GM19463 (cell line): ENCODE measurements around the gene UGT1A5.
"Not testable (repeated sequence)": the region's sequence is repeated elsewhere in the genome, so short reads cannot be mapped to it uniquely, and the experiment has no call there.

Source experiments
- ATAC-seq: cut with Tn5 transposase; IDR thresholded peaks from one replicate; pipeline ENCODE4 v1.9.1; 2021; ENCODE audit warnings: mild to moderate bottlenecking, moderate library complexity; ENCODE audit not compliant: unreplicated experiment

The UGT1A5 gene

DNA sequence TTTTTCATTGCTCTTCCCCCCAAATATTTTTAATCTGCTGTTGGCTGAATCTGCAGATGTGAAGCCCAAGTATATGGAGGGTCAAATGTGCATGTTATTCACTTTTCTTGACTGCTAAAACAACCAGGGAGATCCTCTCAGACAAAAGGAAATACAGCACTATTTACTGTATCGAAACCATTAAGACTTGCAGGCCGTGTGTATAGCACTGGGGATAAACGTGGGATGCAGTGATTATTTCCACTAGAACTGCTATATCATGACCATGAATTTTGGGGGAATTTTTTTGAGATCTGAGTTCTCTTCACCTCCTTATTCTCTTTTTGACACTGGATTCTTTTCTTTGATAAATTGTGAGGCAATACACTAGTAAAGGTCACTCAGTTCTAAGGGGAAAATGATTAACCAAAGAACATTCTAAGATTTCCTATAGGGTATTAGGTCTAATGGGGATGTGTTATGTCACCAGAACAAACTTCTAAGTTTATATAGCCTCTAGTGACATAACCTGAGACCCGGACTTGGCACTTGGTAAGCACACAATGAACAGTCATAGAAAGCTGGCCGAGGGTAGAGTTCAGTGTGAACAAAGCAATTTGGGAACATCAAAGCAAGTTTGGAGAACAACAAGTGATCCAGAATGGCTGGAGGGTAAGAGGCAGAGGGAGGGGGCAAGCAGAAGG is 32.5 kb downstream of the UGT1A5 start:
- ATAC-seq = no peak

DNA sequence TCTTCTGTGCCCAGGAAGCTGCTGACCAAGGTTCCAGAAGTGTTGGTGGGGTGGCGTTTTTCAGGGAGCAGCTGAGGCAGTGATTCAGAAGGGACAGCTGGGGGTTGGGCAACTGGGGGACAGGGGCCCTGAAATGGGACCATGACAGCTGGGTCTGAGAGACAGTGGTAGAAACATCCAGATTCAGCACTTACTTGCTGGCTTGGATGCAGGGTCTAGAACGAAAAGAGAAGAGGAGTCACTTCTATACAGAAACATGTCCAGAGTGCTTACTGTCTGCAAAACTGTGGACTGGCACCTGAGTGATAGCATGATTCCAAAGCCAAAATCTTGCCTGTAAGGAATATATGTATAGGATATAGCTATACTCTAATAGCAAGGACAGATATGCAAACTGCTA is 33.1 kb downstream of the UGT1A5 start:
- ATAC-seq = not testable (repeated sequence)

DNA sequence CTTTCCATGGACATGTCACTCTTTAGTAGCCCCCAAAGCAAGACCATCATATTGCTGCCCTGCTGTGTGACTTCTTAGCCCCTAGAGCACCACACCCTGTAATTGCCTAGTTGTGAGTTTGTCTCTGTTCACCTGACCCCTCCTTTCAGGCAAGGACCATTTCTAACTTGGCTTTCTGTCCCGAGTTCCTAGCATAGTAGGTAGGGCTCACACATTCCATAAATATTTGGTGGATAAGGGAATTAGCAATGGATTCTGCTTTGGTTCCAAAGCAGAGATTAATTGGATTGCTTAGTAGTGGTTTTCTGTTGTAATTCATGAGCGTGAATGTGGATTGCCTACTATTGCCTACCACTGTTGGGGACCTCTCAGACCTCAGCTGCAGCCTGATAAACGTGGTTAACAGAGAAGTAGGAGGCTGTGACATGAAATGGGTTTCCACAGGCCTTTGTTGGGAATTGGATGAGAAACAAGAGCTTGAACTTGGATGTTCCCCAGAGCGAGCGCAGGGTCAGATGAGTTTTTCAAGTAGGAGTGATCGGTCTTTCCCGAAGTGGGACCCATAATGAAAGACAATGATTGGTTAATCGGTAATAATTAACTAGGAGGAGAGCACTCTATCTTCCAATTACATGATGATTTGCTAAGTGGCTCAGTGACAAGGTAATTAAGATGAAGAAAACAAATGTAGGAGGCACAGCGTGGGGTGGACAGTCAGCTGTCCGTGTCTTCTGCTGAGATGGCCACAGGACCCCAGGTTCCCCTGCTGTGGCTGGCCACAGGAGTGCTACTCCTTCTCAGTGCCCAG is 34.0 kb downstream of the UGT1A5 start:
- ATAC-seq = no peak

DNA sequence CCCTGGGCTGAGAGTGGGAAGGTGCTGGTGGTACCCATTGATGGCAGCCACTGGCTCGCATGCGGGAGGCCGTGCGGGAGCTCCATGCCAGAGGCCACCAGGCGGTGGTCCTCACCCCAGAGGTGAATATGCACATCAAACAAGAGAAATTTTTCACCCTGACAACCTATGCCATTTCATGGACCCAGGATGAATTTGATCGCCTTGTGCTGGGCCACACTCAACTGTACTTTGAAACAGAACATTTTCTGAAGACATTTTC is 34.5 kb downstream of the UGT1A5 start:
- no peak for ATAC-seq

DNA sequence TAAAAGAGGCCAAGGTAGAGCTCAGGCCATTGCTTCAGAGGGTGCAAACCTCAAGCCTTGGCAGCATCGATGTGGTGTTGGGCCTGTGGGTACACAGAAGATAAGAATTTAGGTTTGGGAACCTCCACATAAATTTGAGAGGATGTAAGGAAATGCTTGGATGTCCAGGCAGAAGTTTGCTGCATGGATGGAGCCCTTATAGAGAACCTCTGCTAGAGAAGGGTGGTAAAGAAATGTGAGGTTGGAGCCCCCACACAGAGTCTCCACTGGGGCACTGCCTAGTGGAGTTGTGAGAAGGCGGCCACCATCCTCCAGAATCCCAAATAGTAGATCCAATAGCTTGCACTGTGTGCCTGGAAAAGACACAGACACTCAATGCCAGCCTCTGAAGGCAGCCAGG is 38.0 kb downstream of the UGT1A5 start:
- ATAC-seq = not testable (repeated sequence)

DNA sequence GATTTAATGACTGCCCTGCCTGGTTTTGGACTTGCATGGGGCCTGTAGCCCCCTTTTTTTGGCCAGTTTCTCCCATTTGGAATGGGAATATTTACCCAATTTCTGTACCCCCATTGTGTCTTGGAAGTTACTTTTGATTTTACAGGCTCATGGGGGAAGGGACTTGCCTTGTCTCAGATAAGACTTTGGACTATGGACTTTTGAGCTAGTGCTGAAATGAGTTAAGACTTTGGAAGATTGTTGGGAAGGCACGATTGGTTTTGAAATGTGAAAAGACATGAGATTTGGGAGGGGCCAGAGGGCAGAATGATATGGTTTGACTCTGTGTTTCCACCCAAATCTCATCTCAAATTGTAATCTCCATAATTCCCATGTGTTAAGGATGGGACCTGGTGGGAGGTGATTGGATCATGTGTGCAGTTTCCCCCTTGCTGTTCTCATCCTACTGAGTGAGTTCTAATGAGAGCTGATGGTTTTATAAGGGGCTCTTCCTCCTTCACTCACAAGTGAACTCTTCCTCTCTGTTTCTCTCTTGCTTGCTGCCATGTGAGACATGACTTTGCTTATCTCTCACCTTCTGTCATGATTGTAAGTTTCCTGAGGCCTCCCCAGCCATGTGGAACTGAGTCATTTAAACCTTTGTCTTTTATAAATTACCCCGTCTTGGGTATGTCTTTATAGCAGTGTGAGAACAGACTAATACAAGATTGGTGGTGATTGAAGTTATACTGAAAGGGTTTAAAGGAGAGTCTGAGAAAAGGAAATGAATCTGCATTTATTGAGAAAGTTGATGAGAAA is 38.7 kb downstream of the UGT1A5 start:
- not testable (repeated sequence) for ATAC-seq

DNA sequence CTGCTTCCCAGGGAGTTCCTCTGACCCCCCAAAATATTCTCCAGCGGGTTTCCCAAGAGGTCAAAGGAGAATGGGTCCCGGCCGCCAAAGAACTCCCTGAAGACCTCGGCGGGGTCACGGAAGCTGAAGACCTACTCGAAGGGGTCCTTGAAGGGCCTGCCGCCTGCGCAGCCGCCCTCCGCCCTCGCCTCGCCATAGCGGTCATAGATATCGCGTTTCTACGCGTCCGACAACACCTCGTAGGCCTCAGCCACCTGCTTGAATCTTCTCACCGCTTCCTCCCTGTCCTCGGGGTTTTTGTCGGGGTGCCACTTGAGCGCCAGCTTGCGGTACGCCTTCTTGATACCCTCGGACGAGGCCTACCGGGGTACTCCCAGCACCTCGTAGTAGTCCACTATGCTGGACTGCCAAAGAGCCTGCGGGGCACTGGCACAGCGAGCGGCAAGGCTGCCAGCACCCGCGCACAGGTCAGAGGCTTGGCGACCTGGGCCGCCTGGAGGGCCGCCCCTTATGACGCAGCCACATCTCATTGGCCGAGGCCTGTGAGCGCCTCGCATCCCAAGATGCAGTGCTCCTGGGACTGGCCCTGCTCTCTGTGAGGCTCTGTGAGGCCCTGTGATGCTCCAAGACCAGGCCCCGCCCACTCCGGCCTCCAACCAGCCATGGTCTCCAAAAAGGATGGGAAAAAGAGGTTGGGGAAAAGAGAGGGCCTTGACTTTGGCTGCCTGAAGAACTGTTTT is 42.3 kb downstream of the UGT1A5 start:
- no peak for ATAC-seq

DNA sequence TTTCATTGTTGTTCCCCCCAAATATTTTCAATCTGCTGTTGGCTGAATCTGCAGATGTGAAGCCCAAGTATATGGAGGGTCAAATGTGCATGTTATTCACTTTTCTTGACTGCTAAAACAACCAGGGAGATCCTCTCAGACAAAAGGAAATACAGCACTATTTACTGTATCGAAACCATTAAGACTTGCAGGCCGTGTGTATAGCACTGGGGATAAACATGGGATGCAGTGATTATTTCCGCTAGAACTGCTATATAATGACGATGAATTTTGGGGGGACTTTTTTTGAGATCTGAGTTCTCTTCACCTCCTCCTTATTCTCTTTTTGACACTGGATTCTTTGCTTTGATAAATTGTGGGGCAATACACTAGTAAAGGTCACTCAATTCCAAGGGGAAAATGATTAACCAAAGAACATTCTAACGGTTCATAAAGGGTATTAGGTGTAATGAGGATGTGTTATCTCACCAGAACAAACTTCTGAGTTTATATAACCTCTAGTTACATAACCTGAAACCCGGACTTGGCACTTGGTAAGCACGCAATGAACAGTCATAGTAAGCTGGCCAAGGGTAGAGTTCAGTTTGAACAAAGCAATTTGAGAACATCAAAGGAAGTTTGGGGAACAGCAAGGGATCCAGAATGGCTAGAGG is 43.8 kb downstream of the UGT1A5 start:
- ATAC-seq = no peak

DNA sequence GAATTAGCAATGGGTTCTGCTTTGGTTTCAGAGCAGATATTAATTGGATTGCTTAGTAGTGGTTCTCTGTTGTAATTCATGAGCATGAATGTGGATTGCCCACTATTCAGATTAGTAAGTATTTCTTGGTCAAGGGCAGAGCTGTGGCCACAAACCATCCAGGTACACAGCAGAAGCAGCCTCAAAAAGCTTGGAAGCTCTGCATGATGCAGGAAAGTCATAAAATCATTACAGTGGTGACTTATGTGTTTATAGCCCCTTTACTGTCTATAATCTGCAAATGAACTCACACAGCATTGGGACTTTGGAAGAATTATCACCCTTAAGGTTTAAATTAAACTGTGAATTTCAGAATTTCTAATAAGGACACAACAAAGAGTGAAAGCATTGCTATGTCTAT is 45.4 kb downstream of the UGT1A5 start:
- no peak for ATAC-seq

DNA sequence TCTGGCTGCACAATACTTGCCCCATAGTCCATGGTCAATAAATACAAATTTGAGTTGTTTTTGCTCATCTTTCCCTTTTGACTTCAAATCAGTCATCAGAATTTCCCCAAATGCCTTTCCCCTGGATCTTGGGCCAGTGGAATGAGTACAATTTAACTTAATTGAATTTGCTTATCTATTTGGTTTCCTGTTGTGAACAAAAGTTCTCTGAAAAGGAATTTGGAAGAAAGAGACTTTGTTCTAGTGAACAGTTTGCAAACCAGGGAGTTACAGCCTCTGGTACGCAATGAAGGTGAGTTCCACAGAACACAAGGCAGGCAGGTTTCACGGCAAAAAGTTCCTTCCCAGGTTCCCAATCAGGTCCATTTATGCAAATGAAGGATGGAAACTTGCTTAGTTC is 46.1 kb downstream of the UGT1A5 start:
- ATAC-seq = no peak

DNA sequence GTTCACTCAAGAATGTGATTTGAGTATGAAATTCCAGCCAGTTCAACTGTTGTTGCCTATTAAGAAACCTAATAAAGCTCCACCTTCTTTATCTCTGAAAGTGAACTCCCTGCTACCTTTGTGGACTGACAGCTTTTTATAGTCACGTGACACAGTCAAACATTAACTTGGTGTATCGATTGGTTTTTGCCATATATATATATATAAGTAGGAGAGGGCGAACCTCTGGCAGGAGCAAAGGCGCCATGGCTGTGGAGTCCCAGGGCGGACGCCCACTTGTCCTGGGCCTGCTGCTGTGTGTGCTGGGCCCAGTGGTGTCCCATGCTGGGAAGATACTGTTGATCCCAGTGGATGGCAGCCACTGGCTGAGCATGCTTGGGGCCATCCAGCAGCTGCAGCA is 47.3 kb downstream of the UGT1A5 start, which contains the start of gene UGT1A1:
Gene UGT1A1 (plus strand): TSS at position 228 of the 400 bp plus-strand sequence. CDS start 18 bp downstream, at position 246.
- ATAC-seq = no peak

DNA sequence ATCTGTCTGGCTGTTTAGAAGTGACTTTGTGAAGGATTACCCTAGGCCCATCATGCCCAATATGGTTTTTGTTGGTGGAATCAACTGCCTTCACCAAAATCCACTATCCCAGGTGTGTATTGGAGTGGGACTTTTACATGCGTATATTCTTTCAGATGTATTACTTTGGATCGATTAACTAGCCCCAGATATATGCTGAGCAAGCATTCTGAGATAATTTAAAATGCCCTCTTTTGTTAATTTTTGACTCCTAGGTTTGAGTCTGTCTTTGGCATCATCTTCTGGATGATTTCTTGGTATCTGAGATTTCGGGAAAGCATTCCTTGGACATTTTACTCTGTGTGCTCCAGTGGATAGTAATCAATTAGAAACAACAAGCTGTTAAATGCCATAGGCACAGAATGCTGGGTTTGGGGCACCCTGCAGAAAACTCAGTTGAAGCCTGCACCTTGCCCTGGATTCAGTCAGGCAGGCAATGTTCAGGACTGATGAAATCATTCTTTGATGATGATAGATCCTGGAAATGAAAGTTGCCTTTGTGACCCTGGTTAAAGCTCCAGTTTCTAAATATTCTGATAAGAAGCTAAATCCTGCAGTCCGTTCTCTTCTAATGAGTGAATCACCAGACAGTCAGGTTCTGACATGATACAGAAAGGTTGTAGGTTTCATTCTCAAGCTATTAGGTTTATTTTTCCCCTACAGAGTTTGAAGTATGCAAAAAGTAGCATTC is 48.5 kb downstream of the UGT1A5 start:
- no peak for ATAC-seq

DNA sequence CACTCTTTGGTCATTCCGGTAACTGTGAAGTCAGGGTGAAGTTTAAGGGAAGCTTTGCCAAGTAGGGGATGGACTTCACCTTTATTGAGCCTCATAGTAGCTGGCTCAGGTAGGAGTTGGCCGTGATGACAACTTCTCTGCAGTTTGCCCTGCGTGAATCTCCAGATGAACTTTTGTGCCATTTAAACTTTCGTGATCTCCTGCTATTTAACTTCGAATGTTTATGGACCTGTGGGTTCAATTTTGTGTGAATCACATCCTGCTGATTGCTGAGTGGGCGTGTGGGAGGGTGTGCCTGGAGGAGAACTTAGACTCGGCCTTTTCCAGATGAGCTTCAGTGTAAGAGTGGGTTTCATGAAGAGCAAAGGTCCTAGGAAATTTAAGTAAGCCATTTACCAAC is 51.6 kb downstream of the UGT1A5 start:
- ATAC-seq = no peak

DNA sequence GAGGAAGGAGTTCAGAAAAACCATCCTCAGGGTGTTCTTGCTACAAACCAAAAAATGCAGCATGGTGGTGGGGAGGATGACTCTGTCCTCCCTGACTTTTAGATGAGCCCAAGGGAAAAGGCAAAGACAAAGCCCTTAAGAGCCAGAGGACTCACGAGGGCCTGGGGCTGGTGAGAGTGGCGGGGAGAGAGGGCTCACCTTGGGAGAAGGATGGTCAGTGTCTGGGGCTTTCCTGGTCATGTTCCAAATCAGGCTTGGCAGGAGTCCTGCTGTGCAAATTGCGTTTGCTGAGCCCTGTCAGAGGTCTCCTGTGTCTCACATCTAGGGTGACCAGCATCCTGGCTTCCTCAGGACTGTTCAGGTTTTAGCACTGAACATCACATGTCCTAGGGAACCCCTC is 52.1 kb downstream of the UGT1A5 start:
- ATAC-seq = no peak

DNA sequence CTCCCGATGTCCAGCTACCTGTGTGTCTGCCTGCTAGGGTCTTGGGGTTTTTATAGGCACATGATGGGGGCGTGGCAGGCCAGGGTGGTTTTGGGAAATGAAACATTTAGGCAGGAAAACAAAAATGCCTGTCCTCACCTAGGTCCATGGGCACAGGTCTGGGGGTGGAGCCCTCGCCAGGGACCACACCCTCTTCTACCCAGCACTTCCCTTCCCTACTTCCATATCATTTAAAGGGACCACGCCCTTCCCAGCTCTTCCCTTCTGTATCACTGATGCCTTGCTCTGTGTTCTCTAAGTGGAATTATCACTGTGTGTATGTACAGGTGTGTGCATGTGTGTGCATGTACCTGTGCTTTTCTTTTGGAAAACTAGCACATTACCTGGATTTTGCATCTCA is 53.7 kb downstream of the UGT1A5 start:
- no peak for ATAC-seq

DNA sequence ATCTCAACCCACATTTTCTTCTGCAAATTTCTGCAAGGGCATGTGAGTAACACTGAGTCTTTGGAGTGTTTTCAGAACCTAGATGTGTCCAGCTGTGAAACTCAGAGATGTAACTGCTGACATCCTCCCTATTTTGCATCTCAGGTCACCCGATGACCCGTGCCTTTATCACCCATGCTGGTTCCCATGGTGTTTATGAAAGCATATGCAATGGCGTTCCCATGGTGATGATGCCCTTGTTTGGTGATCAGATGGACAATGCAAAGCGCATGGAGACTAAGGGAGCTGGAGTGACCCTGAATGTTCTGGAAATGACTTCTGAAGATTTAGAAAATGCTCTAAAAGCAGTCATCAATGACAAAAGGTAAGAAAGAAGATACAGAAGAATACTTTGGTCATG is 55.4 kb downstream of the UGT1A5 start:
- ATAC-seq = no peak

DNA sequence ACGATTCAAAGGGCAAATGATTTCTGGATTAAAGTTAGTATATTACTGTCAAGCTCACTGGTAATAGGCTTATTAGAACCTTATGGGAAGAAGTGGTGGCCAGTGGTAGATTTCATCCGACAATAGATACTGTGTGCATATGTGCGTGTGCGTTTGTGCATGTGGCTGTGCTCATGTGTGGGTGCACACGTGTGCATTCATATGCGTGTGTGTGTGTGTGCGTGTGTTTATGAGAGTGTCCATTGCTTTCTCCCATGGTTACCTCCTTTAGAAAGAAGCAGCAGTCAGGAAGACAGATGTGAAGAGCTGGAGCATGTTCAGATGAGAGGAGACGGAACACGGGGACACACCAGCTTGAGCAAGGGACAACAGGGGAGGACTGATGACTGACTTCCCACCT is 56.6 kb downstream of the UGT1A5 start:
- no peak for ATAC-seq

DNA sequence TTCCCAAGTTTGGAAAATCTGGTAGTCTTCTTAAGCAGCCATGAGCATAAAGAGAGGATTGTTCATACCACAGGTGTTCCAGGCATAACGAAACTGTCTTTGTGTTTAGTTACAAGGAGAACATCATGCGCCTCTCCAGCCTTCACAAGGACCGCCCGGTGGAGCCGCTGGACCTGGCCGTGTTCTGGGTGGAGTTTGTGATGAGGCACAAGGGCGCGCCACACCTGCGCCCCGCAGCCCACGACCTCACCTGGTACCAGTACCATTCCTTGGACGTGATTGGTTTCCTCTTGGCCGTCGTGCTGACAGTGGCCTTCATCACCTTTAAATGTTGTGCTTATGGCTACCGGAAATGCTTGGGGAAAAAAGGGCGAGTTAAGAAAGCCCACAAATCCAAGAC is 59.4 kb downstream of the UGT1A5 start:
- ATAC-seq = no peak

DNA sequence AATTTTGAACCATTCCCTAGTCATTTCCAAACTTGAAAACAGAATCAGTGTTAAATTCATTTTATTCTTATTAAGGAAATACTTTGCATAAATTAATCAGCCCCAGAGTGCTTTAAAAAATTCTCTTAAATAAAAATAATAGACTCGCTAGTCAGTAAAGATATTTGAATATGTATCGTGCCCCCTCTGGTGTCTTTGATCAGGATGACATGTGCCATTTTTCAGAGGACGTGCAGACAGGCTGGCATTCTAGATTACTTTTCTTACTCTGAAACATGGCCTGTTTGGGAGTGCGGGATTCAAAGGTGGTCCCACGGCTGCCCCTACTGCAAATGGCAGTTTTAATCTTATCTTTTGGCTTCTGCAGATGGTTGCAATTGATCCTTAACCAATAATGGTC is 59.9 kb downstream of the UGT1A5 start:
- ATAC-seq = no peak

DNA sequence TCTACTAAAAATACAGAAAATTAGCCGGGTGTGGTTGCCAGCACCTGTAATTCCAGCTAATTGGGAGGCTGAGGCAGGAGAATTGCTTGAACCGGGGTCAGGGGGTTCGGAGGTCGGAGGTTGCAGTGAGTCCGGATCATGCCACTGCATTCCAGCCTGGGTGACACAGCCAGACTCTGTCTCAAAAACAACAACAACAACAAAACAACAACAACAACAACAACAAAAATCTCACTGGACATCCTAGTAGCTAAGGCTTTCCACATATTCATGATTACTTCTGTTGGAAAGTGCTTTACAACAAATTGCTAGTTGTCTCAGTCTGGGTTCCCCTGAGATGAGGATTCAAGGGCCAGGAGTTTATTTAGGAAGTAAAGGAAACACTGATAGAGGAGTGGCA is 61.1 kb downstream of the UGT1A5 start:
- ATAC-seq = no peak
